GM23338 (cell line): Measurements from ENCODE around the gene SH3TC1. TPM values are rescaled to one million over a fixed set of nuclear protein-coding genes. Genes with fewer than 3 reads are reported as not detected.

Source experiments
- ATAC-seq: fragments of 200-7000 bp; cut with Tn5 transposase; 3 replicates; pipeline ENCODE4 v1.9.1; 2020
- DNase-seq: peaks from one replicate; pipeline ENCODE4 v3.0.0-alpha.2; 2015; ENCODE audit warnings: low spot score
- H2AFZ ChIP-seq: fragments of 200-600 bp; sonication (generic); 2 replicates; pipeline ENCODE4 v1.8.0; 2016; ENCODE audit warnings: antibody characterized with exemption, mild to moderate bottlenecking, moderate library complexity
- H3F3A ChIP-seq: fragments of 200-600 bp; sonication (generic); replicated peaks from 2 replicates; pipeline ENCODE4 v1.8.0; 2017; ENCODE audit warnings: antibody characterized with exemption, mixed run types, low read depth
- H3K27ac ChIP-seq: fragments of 200-600 bp; sonication (generic); 2 replicates; pipeline ENCODE4 v1.6.1; 2016; ENCODE audit warnings: low read depth
- H3K27me3 ChIP-seq: fragments of 200-600 bp; sonication (generic); 2 replicates; pipeline ENCODE4 v1.8.0; 2016; ENCODE audit warnings: mild to moderate bottlenecking, mixed run types, moderate library complexity; ENCODE audit not compliant: insufficient read depth
- H3K36me3 ChIP-seq: fragments of 200-600 bp; sonication (generic); 2 replicates; pipeline ENCODE4 v1.8.0; 2016; ENCODE audit warnings: mild to moderate bottlenecking; ENCODE audit not compliant: insufficient read depth
- H3K4me1 ChIP-seq: fragments of 200-600 bp; sonication (generic); 2 replicates; pipeline ENCODE4 v1.8.0; 2016; ENCODE audit warnings: mild to moderate bottlenecking, moderate library complexity; ENCODE audit not compliant: insufficient read depth
- H3K4me2 ChIP-seq: fragments of 200-600 bp; sonication (generic); 2 replicates; pipeline ENCODE4 v1.7.1; 2017; ENCODE audit warnings: mixed run types
- H3K4me3 ChIP-seq: fragments of 200-600 bp; sonication (generic); 2 replicates; pipeline ENCODE4 v1.6.1; 2016; ENCODE audit warnings: mixed run types
- H3K79me2 ChIP-seq: fragments of 200-600 bp; sonication (generic); replicated peaks from 2 replicates; pipeline ENCODE4 v1.8.0; 2017; ENCODE audit warnings: mild to moderate bottlenecking; ENCODE audit not compliant: insufficient read depth
- H3K9me2 ChIP-seq: fragments of 200-600 bp; sonication (generic); 2 replicates; pipeline ENCODE4 v1.8.0; 2017; ENCODE audit not compliant: insufficient read depth
- H4K20me1 ChIP-seq: fragments of 200-600 bp; sonication (generic); replicated peaks from 2 replicates; pipeline ENCODE4 v1.8.0; 2017; ENCODE audit warnings: mild to moderate bottlenecking; ENCODE audit not compliant: insufficient read depth
- H3K27ac Mint-ChIP-seq: 2 replicates; pipeline ENCODE4 v1.8.0; 2020; ENCODE audit warnings: inconsistent platforms, mild to moderate bottlenecking, moderate library complexity, mixed read lengths
- H3K27me3 Mint-ChIP-seq: 3 replicates; pipeline ENCODE4 v1.8.0; 2022; ENCODE audit warnings: low read depth, mild to moderate bottlenecking, moderate library complexity, mixed read lengths, inconsistent platforms; ENCODE audit not compliant: insufficient read depth, poor library complexity
- H3K36me3 Mint-ChIP-seq: 3 replicates; pipeline ENCODE4 v1.8.0; 2021; ENCODE audit warnings: low read depth, mild to moderate bottlenecking, inconsistent platforms, moderate library complexity, mixed read lengths
- H3K4me1 Mint-ChIP-seq: 3 replicates; pipeline ENCODE4 v1.8.0; 2020; ENCODE audit warnings: mild to moderate bottlenecking, inconsistent platforms, mixed read lengths
- H3K4me3 Mint-ChIP-seq: 3 replicates; pipeline ENCODE4 v1.8.0; 2021; ENCODE audit warnings: moderate library complexity, mild to moderate bottlenecking, inconsistent platforms, mixed read lengths
- H3K9me3 Mint-ChIP-seq: 3 replicates; pipeline ENCODE4 v1.8.0; 2020; ENCODE audit warnings: moderate library complexity, mild to moderate bottlenecking, inconsistent platforms, mixed read lengths
- CREB1 ChIP-seq: fragments of 250-450 bp; sonication (Bioruptor Pico); IDR thresholded peaks from 2 replicates; pipeline ENCODE4 v1.5.0; 2020; ENCODE audit warnings: low read depth, mild to moderate bottlenecking, moderate library complexity
- CTCF ChIP-seq, 2 experiments: fragments of 200-600 bp in 1 of 2; sonication (generic) in 1 of 2; conservative IDR thresholded peaks; 2 replicates each; pipeline versions ENCODE4 v1.5.1 to v1.6.1; 2016 to 2017; ENCODE audit warnings: antibody characterized with exemption in 2 of 2, low read depth in 2 of 2, mild to moderate bottlenecking in 2 of 2, moderate library complexity in 1 of 2
- ETS1 ChIP-seq: IDR thresholded peaks from 2 replicates; pipeline ENCODE4 v1.6.1; 2016; ENCODE audit warnings: antibody characterized with exemption
- JUNB ChIP-seq: IDR thresholded peaks from one replicate; pipeline ENCODE4 v1.6.1; 2016; ENCODE audit warnings: antibody characterized with exemption; ENCODE audit not compliant: unreplicated experiment
- ZNF331 ChIP-seq: fragments of 250-450 bp; sonication (Bioruptor Pico); IDR thresholded peaks from 2 replicates; pipeline ENCODE4 v1.5.0; 2020; ENCODE audit warnings: low read depth, mild to moderate bottlenecking, moderate library complexity
- ZNF462 ChIP-seq: fragments of 250-450 bp; sonication (Bioruptor Pico); IDR thresholded peaks from 2 replicates; pipeline ENCODE4 v1.5.0; 2020; ENCODE audit warnings: mild to moderate bottlenecking, moderate library complexity
- polyA plus RNA-seq: library from polyadenylated mRNA; unstranded; fragments of >200 nt; fragmentation: Nextera tagmentation; extraction: Ambion mirVana; gene quantifications from 2 replicates; pipeline ENCODE4 v1.2.1, GENCODE V29; 2016
- total RNA-seq: library from RNA; depleted of rRNA; stranded (reverse); fragments of >200 nt; shearing (Covaris generic); gene quantifications from 2 replicates; pipeline ENCODE4 v1.2.3, GENCODE V29; 2014

Gene SH3TC1
- total and polyA plus RNA-seq, 2 experiments from 2014 or later = 0.07 TPM; not detected in 1

GRCh38 chr4:8251110-8251883, 52.2 kb downstream of the SH3TC1 start (continued):
- TF ChIP-seq CTCF (conservative IDR thresholded peaks at IDR 0.05; ENCODE audit: low read depth in 2 of 2) = no peak

GRCh38 chr4:8252301-8253173, 53.4 kb downstream of the SH3TC1 start:
- no peak overlapping the region for H3K27ac Mint-ChIP-seq
- no peak overlapping the region for H2AFZ ChIP-seq
- H3K27ac ChIP-seq = no peak overlapping the region
- H3K36me3 ChIP-seq = no peaks in the 10 kb centered on the region
- H3K4me2 ChIP-seq = no peak overlapping the region
- no peak overlapping the region for H3K4me3 Mint-ChIP-seq
- TF ChIP-seq ETS1 = no peak
- TF ChIP-seq ZNF462 (CRISPR knock-in tag) = no peak
- no peak for TF ChIP-seq CREB1
- TF ChIP-seq JUNB = no peak
- no peak for TF ChIP-seq ZNF331 (CRISPR knock-in tag)
- no peaks in the 10 kb centered on the region for H3K9me2 ChIP-seq
- DNase-seq (no peak), ATAC-seq (no peak)
- no peaks in the 10 kb centered on the region for H3K4me1 Mint-ChIP-seq
- peaks cover 12% of the 10 kb centered on the region for H3K27me3 Mint-ChIP-seq
- H3K4me1 ChIP-seq = no peaks in the 10 kb centered on the region
- H3K9me3 Mint-ChIP-seq = no peaks in the 10 kb centered on the region; the same call in 2 of the 3 replicates
- no peaks in the 10 kb centered on the region for H3K79me2 ChIP-seq
- H4K20me1 ChIP-seq = no peaks in the 10 kb centered on the region
- H3K4me3 ChIP-seq = no peak overlapping the region
- no peaks in the 10 kb centered on the region for H3K36me3 Mint-ChIP-seq
- no peaks in the 10 kb centered on the region for H3K27me3 ChIP-seq
- H3F3A ChIP-seq = no peaks in the 10 kb centered on the region
